ENCODE data around the gene TDRD9.
"Not testable (repeated sequence)": the region's sequence is repeated elsewhere in the genome, so short reads cannot be mapped to it uniquely, and the experiment has no call there.

The TDRD9 gene

DNA sequence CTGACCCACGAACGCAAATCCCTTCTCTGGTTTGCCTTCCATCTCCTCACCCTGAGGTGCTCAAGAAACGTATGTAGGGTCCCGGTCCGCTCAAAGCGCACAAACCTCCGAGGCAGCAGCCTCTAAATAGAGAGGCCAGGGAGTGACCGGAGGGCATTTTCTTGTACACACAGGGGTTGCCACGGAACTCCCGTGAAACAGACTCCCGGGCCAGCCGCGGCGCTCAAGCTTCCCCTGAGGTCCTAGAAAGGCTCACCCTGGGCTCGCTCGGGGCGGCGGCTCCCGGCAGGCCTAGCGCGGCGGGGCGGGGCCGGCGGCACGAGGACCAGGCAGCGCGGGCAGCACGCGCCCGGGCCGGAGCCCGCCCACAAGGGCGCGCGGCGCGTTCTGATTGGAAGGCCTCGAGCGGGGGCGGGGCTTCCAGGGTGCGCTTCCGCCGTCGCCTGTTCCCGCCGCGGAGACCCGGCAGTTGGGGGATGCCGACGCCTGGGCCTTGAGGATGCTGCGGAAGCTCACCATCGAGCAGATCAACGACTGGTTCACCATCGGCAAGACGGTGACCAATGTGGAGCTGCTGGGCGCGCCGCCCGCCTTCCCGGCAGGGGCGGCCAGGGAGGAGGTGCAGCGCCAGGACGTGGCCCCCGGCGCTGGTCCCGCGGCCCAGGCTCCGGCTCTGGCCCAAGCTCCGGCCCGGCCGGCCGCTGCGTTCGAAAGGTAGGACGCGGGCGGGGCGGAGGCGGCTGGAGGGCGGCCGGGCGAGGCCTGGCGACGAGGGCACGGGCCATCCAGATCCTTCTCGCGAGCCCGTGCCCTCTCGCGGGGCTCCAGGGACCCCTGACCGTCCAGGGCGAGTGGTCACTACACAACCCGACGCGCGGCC, at the start of gene TDRD9:
Gene TDRD9 (plus strand): TSS at position 446 of the 880 bp plus-strand sequence. CDS start 54 bp downstream, at position 500.
- no peak for DNase-seq (ENCODE audit: low spot score)

GRCh38 chr14:103879118-103879569, 49.1 kb upstream of the TDRD9 start:
- no peak for DNase-seq (ENCODE audit: low spot score)

DNA sequence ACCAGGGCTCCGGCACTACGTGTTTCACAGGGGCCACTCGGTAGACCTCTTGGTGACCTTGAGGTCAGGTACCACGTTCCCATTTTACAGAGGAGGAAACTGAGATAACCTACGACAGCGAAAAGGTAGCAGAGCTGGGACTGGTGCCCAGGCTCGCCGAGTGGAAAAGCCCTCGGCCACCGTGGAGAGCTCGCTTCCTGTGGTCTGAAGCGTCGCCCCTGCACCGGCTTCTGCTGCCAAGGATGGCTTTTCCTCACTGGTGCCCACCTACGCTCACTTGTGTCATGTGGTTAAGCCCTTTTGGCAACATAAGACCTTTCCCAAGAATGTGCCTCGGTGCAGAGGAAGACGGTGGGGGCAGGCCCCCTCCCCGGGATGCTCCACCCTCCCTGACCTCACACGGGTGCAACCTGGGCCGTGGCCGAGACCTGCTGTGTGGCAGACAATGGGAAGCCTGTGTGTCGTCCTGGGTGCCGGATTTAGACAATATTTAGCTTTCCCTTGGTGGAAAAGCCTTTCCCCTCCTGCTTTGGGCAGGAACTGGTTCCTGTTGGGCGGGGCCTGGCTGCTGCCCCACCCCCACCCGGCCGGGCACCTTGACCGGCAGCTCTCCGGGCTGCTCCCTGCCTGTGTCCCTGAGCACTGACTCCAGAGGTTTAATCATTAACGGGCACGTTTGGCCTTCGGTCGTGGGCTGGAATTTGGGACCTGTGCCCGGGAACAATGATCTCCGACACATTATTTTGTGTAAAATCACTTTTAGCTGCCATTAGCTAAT, 48.5 kb upstream of the TDRD9 start:
- DNase-seq (ENCODE audit: low spot score): peak; percentile 98

DNA sequence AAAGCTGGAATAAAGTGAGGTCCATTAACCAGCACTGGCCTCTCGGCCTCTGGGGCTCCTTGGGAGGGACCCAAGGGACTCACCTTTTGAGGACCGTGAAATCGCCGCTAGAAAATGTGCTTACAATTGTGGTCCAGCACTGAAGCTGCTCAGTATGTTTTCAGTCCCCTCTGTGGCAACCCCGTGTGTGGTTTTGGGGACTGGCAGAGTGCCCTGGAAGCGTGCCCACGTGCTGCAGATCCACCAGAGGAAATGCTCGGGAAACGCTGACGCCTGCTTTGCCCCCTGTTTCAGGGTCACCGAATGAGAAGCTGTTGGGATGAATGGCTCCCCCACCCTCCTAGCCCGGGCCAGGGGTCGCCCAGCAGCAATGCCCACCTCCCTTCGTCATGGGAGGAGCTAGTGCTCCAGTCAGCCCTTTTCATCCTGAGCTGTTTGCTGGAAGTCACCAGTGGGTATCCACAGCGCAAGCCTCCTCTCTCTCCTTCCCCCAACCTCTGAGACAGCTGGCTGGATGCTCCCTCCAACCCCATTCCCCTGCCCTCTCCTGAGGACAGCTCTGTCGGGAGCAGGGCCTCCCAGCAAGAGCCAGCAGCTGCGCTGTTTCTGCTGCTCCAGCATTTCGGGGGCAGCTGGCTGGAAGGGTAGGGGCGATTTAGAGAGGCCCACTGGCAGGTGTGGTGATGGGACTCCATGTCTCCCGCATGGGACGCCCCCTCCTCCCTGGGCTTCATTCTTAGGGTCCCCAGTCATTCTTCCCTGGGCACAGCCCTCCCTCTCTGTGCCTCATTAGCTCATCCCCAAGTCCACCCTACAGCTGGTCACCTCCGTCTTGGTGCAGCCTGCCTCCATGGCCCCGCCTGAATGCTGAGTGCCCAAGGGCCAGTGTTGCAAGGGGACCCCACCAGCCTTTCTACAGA, 47.6 kb upstream of the TDRD9 start:
- peak; percentile 47 for DNase-seq (ENCODE audit: low spot score)

- no peak for DNase-seq (ENCODE audit: low spot score)
Observed at GRCh38 chr14:103881268-103882201, 46.7 kb upstream of the TDRD9 start.

- no peak for DNase-seq (ENCODE audit: low spot score)
Observed at GRCh38 chr14:103882503-103883262, 45.6 kb upstream of the TDRD9 start.

GRCh38 chr14:103883263-103883523, 45.1 kb upstream of the TDRD9 start:
- DNase-seq (ENCODE audit: low spot score): no peak

- DNase-seq (ENCODE audit: low spot score): no peak
Observed at GRCh38 chr14:103884854-103885253, 43.4 kb upstream of the TDRD9 start.

- DNase-seq (ENCODE audit: low spot score): no peak
Observed at GRCh38 chr14:103885509-103885932, 42.7 kb upstream of the TDRD9 start.

- peak; percentile 52 for DNase-seq (ENCODE audit: low spot score)
Observed at GRCh38 chr14:103886304-103887169, 41.7 kb upstream of the TDRD9 start.

- DNase-seq (ENCODE audit: low spot score): no peak
Observed at GRCh38 chr14:103887170-103887501, 41.1 kb upstream of the TDRD9 start.

DNA sequence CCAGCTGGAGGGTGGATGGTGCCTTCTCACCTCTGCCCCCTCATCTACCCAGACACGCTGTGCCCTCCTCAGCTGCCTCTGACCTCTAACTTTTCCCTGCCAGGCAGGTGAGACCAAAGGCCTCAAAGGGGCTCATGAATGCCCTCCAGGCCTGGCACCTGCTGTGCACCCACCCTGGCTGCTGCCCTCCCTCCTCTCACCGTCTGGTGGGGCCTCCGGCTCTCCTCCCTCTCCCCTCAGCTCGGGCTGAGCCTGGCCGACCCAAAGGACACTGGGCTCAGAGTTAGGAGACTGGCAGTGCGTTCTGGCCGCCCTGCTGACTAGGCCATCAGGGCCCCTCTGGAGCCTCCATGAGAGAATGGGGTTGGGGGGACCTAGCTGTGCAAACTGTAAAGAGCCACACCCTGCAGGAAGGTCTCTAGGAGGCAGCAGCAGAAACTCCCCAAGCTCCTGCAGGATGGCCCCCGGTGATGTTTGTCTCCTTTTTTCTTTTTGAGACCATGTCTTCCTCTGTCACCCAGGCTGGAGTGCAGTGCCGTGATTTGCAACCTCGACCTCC, 40.6 kb upstream of the TDRD9 start:
- no peak for DNase-seq (ENCODE audit: low spot score)

- DNase-seq (ENCODE audit: low spot score): not testable (repeated sequence)
Observed at GRCh38 chr14:103889002-103889312, 39.3 kb upstream of the TDRD9 start.

- no peak for DNase-seq (ENCODE audit: low spot score)
Observed at GRCh38 chr14:103889313-103890051, 38.8 kb upstream of the TDRD9 start.

GRCh38 chr14:103890052-103890371, 38.2 kb upstream of the TDRD9 start:
- no peak for DNase-seq (ENCODE audit: low spot score)

DNA sequence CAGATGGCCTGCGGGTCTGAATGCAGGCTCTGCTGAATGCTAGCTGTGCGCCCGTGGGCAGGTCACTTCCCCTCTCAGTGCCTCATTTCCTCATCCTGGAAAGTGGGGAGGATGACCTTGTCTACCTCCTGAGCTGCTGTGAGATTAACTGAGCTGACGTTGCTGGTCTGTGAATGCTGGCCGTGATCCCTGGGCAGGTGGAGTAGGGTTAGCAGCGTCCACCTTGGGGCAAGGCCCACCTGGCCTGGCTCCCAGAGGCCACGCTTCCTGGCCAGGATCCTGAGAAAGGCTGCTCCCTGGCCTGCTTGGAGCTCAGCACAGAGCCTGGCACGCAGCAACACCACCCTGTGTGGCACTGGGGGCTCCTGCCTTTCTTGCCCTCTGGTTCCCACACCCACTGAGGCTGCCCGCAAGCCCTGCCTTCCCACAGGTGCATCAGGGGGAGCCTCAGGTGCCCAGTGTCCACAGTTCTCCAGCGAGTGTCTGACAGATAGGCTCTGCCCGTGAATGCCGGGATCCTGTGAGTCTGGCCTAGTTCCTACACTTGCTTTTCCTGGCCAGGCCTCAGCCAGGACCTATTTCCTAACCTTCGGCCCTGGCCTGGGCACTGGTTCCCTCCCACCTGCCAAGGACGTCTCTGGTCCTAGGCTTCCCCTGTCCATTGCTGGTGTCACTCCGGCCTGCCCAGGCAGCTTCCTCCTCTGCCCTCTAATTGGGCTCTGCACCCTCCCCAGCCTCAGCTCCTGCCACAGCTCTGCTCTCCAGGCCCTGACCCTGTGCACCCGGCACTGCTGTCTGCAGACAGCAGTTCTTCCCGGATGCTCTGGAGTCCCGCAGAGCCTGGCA, 37.2 kb upstream of the TDRD9 start:
- DNase-seq (ENCODE audit: low spot score): no peak

GRCh38 chr14:103891667-103892215, 36.5 kb upstream of the TDRD9 start:
- DNase-seq (ENCODE audit: low spot score): no peak
